ENCODE measurements around the gene MAIP1. TPM values are rescaled to one million over a fixed set of nuclear protein-coding genes. Genes with fewer than 3 reads are reported as not detected.

MAIP1 gene
- total RNA-seq, 1 experiment from 2014 or later: 23.5 TPM

GRCh38 chr2:199966976-199967375 is 11.6 kb downstream of the MAIP1 start:
- Histone ChIP-seq H3K9me3 (ENCODE audit: insufficient read depth, low read depth) (no peaks in the 10 kb centered on the region), H3K79me2 (ENCODE audit: low read depth) (no peaks in the 10 kb centered on the region), H3K4me3 (no peak overlapping the region), H3K36me3 (ENCODE audit: low read depth) (peaks cover 14% of the 10 kb centered on the region), H2AFZ (no peak overlapping the region), H3K27ac (no peak overlapping the region), H3K4me2 (no peak overlapping the region), H3K4me1 (replicated peaks; ENCODE audit: insufficient read depth) (no peaks in the 10 kb centered on the region), H3K9me2 (ENCODE audit: insufficient read depth) (no peaks in the 10 kb centered on the region), H4K20me1 (ENCODE audit: insufficient read depth) (no peaks in the 10 kb centered on the region), H3F3A (ENCODE audit: insufficient read depth, low read depth) (no peaks in the 10 kb centered on the region), H3K27me3 (ENCODE audit: insufficient read depth, low read depth) (no peaks in the 10 kb centered on the region)
- intact Hi-C loops (cut with micrococcal nuclease; ENCODE audit: unreplicated experiment): no loop called here
- CTCF ChIA-PET: no interaction called here
- POLR2A ChIA-PET (ENCODE audit: unreplicated experiment): interaction anchor here (0.6 kb wide), 1 partner anchor 923 kb away, joined by 3 read pairs; no protein-coding TSS in a partner anchor
- BruUV-seq (replicated peaks): no TSS peak
- TF ChIP-seq CTCF (conservative IDR thresholded peaks at IDR 0.05) (no peak), EZH2 (IDR thresholded peaks at IDR 0.05; ENCODE audit: low read depth) (no peak)
- DNase-seq: no peak

GRCh38 chr2:199968126-199968525 is 12.7 kb downstream of the MAIP1 start:
- no peaks in the 10 kb centered on the region for H3K27me3 ChIP-seq (ENCODE audit: insufficient read depth, low read depth)
- TF ChIP-seq EZH2 (IDR thresholded peaks at IDR 0.05; ENCODE audit: low read depth): no peak
- no peak for TF ChIP-seq CTCF (conservative IDR thresholded peaks at IDR 0.05)
- intact Hi-C loops (cut with micrococcal nuclease; ENCODE audit: unreplicated experiment): no loop called here
- H3K9me3 ChIP-seq (ENCODE audit: insufficient read depth, low read depth): no peaks in the 10 kb centered on the region
- H3K36me3 ChIP-seq (ENCODE audit: low read depth): peaks cover 13% of the 10 kb centered on the region; the same call in 1 of the 2 replicates
- no peak overlapping the region for H3K4me3 ChIP-seq
- no peaks in the 10 kb centered on the region for H3K79me2 ChIP-seq (ENCODE audit: low read depth)
- H3K4me1 ChIP-seq (replicated peaks; ENCODE audit: insufficient read depth): no peaks in the 10 kb centered on the region
- H4K20me1 ChIP-seq (ENCODE audit: insufficient read depth): no peaks in the 10 kb centered on the region
- no peak overlapping the region for H2AFZ ChIP-seq
- no peak overlapping the region for H3K27ac ChIP-seq
- ChIA-PET POLR2A (ENCODE audit: unreplicated experiment) (no interaction called here), CTCF (no interaction called here)
- H3K9me2 ChIP-seq (ENCODE audit: insufficient read depth): no peaks in the 10 kb centered on the region
- no peaks in the 10 kb centered on the region for H3F3A ChIP-seq (ENCODE audit: insufficient read depth, low read depth)
- BruUV-seq (replicated peaks): no TSS peak
- no peak overlapping the region for H3K4me2 ChIP-seq
- no peak for DNase-seq

GRCh38 chr2:199972088-199972626 is 16.8 kb downstream of the MAIP1 start:
- H3K27ac ChIP-seq: no peak overlapping the region
- TF ChIP-seq EZH2 (IDR thresholded peaks at IDR 0.05; ENCODE audit: low read depth) (no peak), CTCF (conservative IDR thresholded peaks at IDR 0.05) (no peak)
- H3K4me1 ChIP-seq (replicated peaks; ENCODE audit: insufficient read depth): peaks cover 23% of the 10 kb centered on the region
- ChIA-PET POLR2A (ENCODE audit: unreplicated experiment) (no interaction called here), CTCF (no interaction called here)
- intact Hi-C loops (cut with micrococcal nuclease; ENCODE audit: unreplicated experiment): loop anchor here (5.0 to 10.0 kb wide), 2 partner anchors 605 to 913 kb away; partner anchors contain the start of genes NIF3L1 and PPIL3
- no peak overlapping the region for H3K4me2 ChIP-seq
- H4K20me1 ChIP-seq (ENCODE audit: insufficient read depth): no peaks in the 10 kb centered on the region
- H3K4me3 ChIP-seq: no peak overlapping the region
- H3K79me2 ChIP-seq (ENCODE audit: low read depth): no peaks in the 10 kb centered on the region
- peaks cover under 1% of the 10 kb centered on the region; the same call in 1 of the 2 replicates for H3F3A ChIP-seq (ENCODE audit: insufficient read depth, low read depth)
- DNase-seq: no peak
- no TSS peak for BruUV-seq (replicated peaks)
- no peaks in the 10 kb centered on the region for H3K9me2 ChIP-seq (ENCODE audit: insufficient read depth)
- H3K36me3 ChIP-seq (ENCODE audit: low read depth): 0 out of 2 replicates have a peak, but pooled peaks cover 3% of the 10 kb centered on the region
- H2AFZ ChIP-seq: no peak overlapping the region
- H3K27me3 ChIP-seq (ENCODE audit: insufficient read depth, low read depth): no peaks in the 10 kb centered on the region
- no peaks in the 10 kb centered on the region for H3K9me3 ChIP-seq (ENCODE audit: insufficient read depth, low read depth)

Data from PC-9 (cell line).